K562 (cell line): ENCODE measurements around the gene ACSF3. TPM values are rescaled to one million over a fixed set of nuclear protein-coding genes. Genes with fewer than 3 reads are reported as not detected.

Experiments used
- CCNT2 ChIP-seq: IDR thresholded peaks from 2 replicates; pipeline ENCODE4 v1.6.1; 2011; ENCODE audit warnings: borderline replicate concordance, low read depth, mild to moderate bottlenecking, moderate library complexity, mixed read lengths, low read length; ENCODE audit not compliant: insufficient read length; ENCODE audit errors: extremely low read depth
- CHD4 ChIP-seq: fragments of 200-600 bp; sonication (generic); IDR thresholded peaks from 3 replicates; pipeline ENCODE4 v1.6.1; 2012; ENCODE audit warnings: low read depth, mild to moderate bottlenecking, mixed read lengths, low read length, inconsistent platforms; ENCODE audit not compliant: insufficient read depth, insufficient replicate concordance, poor library complexity, severe bottlenecking
- FOS ChIP-seq: IDR thresholded peaks from 3 replicates; pipeline ENCODE4 v1.6.1; 2011; ENCODE audit not compliant: insufficient read length; ENCODE audit errors: extremely low read depth
- HMGN3 ChIP-seq: IDR thresholded peaks from 2 replicates; pipeline ENCODE4 v1.6.1; 2011; ENCODE audit warnings: borderline replicate concordance, low read depth, mild to moderate bottlenecking, mixed read lengths, low read length; ENCODE audit not compliant: insufficient read length; ENCODE audit errors: extremely low read depth
- PCBP1 ChIP-seq: fragments of 200-400 bp; formaldehyde crosslinking; IDR thresholded peaks from 2 replicates; pipeline ENCODE4 v1.6.1; 2018; ENCODE audit warnings: mild to moderate bottlenecking, low read depth, low read length; ENCODE audit not compliant: poor library complexity, severe bottlenecking
- POLR2G ChIP-seq: fragments of 200-400 bp; formaldehyde crosslinking; IDR thresholded peaks from 2 replicates; pipeline ENCODE4 v1.6.1; 2017; ENCODE audit warnings: low read depth, mild to moderate bottlenecking, antibody characterized with exemption, low read length, moderate library complexity
- SETDB1 ChIP-seq: IDR thresholded peaks from one replicate; pipeline ENCODE4 v1.6.1; 2012; ENCODE audit warnings: low read length, control low read depth, inconsistent platforms
- SMARCE1 ChIP-seq: fragments of 450-650 bp; IDR thresholded peaks from 2 replicates; pipeline ENCODE4 v1.7.1; 2016; ENCODE audit warnings: mild to moderate bottlenecking
- TGIF2 ChIP-seq: sonication (generic); formaldehyde crosslinking; IDR thresholded peaks from 2 replicates; pipeline ENCODE4 v1.8.1; 2022; ENCODE audit warnings: mild to moderate bottlenecking, missing genetic modification reagents, moderate library complexity
- THAP12 ChIP-seq: fragments of 250-450 bp; sonication (Bioruptor Pico); IDR thresholded peaks from 2 replicates; pipeline ENCODE4 v1.9.0; 2021; ENCODE audit warnings: mild to moderate bottlenecking, inconsistent platforms
- USF1 ChIP-seq: sonication (generic); formaldehyde crosslinking; IDR thresholded peaks from 2 replicates; pipeline ENCODE4 v1.9.0; 2022; ENCODE audit warnings: mild to moderate bottlenecking, missing genetic modification reagents
- USF2 ChIP-seq: sonication (generic); formaldehyde crosslinking; IDR thresholded peaks from 2 replicates; pipeline ENCODE4 v1.5.0; 2020; ENCODE audit warnings: missing genetic modification reagents
- polyA plus RNA-seq, 8 experiments: library from polyadenylated mRNA; depleted of rRNA in 4 of 8; stranded (reverse) in 5 of 8; unstranded in 3 of 8; fragments of >200 nt; fragmentation: Nextera tagmentation in 2 of 8; fragmentation: Illumina TruSeq in 1 of 8; extraction: Ambion mirVana in 2 of 8; extraction: Trizol in 1 of 8; gene quantifications; 2 replicates each; pipeline versions ENCODE4 v1.2.1 to v1.2.3, GENCODE V29; 2011 to 2014; ENCODE audit warnings: inconsistent platforms in 1 of 8, missing spikeins in 1 of 8
- total RNA-seq, 7 experiments: library from RNA; depleted of rRNA in 6 of 7; stranded (reverse); fragments of >200 nt in 6 of 7; fragmentation: Illumina TruSeq in 2 of 7; extraction: Trizol in 2 of 7; gene quantifications; 2 replicates each; pipeline versions ENCODE4 v1.2.1 to v1.2.3, GENCODE V29; 2011 to 2021; ENCODE audit warnings: low replicate concordance in 1 of 7
- TF ChIP-seq, protein P1 (sequence below): fragments of 450-650 bp; IDR thresholded peaks from 2 replicates; pipeline ENCODE4 v1.6.1; 2016; ENCODE audit warnings: antibody characterized with exemption
- TF ChIP-seq, protein P2 (sequence below), 2 experiments: IDR thresholded peaks; 2 replicates each; pipeline ENCODE4 v1.6.1; 2011; ENCODE audit warnings: borderline replicate concordance in 1 of 2, control low read depth in 1 of 2, low read depth in 1 of 2, low read length in 1 of 2, mild to moderate bottlenecking in 1 of 2, mixed read lengths in 1 of 2, moderate library complexity in 1 of 2; ENCODE audit not compliant: insufficient read depth in 1 of 2, insufficient read length in 1 of 2, poor library complexity in 1 of 2, severe bottlenecking in 1 of 2; ENCODE audit errors: extremely low read depth in 1 of 2
- TF ChIP-seq, protein P3 (sequence below), 3 experiments: IDR thresholded peaks in 2 of 3; conservative IDR thresholded peaks in 1 of 3; 2 replicates each; pipeline ENCODE4 v1.5.1; 2011 to 2012; ENCODE audit warnings: low read length in 3 of 3, mild to moderate bottlenecking in 3 of 3, control low read depth in 2 of 3, improper control_type of control experiment in 1 of 3, inconsistent platforms in 1 of 3, low read depth in 1 of 3, mixed read lengths in 1 of 3, moderate library complexity in 1 of 3; ENCODE audit not compliant: insufficient read depth in 2 of 3

Gene ACSF3
- total and polyA plus RNA-seq, 9 of the 15 experiments (the other 6 are each of a cell fraction or from before 2014, with no cell fraction given): 0.77 to 32.8 (median 14.7) TPM

DNA sequence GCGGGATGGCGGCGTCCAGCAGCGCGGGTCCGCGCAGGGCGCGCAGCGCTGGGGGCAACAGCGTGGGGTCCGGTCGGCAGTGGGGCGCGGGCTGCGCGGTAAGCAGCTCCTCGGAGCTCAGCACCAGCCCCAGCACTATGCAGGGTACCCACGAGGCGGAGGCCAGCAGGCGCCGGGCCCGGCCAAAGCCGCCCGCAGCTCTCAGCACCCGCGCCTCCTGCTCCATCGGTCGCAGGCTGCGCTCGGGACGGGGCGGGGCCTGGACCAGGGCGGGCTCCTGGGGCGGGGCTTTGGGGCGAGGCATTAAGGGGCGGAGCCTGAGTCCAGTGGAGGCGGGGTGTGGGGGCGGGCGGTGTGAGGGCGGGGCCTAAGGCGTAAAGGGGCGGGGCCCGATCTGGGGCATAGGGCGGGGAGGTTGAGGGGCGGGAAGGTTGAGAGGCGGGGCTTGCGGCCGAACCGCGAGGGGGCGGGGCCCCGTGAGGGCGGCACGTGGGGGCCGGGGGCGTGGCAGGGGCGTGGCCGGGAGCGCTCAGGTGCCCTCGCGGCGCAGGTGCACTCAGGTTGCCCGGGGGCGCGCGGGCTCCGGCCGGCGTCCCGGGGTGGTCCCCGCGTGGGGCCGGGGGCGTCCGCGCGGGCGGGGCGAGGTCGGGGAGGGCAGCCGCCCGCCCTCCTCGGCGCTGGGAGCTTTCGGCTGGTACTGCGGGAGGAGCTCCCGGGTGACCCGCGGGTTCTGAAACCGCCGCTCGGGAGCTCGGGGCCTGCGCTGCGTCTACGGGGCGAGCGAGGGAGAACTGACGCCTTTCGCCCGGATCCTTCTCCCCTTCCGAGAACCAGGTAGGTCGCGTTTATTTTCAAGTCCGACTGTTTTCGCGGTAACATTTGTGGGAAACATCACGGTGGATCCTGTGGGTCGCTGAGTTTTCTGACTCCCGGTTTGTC, 108.1 kb downstream of the ACSF3 start (continued):
- TF ChIP-seq, protein P1, sequence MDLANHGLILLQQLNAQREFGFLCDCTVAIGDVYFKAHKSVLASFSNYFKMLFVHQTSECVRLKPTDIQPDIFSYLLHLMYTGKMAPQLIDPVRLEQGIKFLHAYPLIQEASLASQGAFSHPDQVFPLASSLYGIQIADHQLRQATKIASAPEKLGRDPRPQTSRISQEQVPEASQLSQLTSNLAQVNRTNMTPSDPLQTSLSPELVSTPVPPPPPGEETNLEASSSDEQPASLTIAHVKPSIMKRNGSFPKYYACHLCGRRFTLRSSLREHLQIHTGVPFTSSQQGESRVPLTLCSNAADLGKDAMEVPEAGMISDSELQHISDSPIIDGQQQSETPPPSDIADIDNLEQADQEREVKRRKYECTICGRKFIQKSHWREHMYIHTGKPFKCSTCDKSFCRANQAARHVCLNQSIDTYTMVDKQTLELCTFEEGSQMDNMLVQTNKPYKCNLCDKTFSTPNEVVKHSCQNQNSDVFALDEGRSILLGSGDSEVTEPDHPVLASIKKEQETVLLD: no peak
- peak; percentile 14 for TF ChIP-seq PCBP1
- TF ChIP-seq, protein P2, sequence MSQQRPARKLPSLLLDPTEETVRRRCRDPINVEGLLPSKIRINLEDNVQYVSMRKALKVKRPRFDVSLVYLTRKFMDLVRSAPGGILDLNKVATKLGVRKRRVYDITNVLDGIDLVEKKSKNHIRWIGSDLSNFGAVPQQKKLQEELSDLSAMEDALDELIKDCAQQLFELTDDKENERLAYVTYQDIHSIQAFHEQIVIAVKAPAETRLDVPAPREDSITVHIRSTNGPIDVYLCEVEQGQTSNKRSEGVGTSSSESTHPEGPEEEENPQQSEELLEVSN (IDR thresholded peaks at IDR 0.05; ENCODE audit: borderline replicate concordance in 1 of 2, extremely low read depth in 1 of 2, insufficient read depth in 1 of 2, insufficient read length in 1 of 2, low read depth in 1 of 2, low read length in 1 of 2, poor library complexity in 1 of 2, severe bottlenecking in 1 of 2): peak in 1 of 2 experiments; percentile 50
- TF ChIP-seq FOS: no peak
- peak; percentile 74 for TF ChIP-seq USF2 (CRISPR knock-in tag)
- no peak for TF ChIP-seq SMARCE1
- 0 out of 2 replicates have a peak, but pooled peaks have one; percentile 22 for TF ChIP-seq THAP12 (CRISPR knock-in tag)
- TF ChIP-seq HMGN3: peak; percentile 26
- TF ChIP-seq POLR2G: peak; percentile 40; the same call in 1 of the 2 replicates
- peak; percentile 22 for TF ChIP-seq CCNT2
- TF ChIP-seq, protein P3, sequence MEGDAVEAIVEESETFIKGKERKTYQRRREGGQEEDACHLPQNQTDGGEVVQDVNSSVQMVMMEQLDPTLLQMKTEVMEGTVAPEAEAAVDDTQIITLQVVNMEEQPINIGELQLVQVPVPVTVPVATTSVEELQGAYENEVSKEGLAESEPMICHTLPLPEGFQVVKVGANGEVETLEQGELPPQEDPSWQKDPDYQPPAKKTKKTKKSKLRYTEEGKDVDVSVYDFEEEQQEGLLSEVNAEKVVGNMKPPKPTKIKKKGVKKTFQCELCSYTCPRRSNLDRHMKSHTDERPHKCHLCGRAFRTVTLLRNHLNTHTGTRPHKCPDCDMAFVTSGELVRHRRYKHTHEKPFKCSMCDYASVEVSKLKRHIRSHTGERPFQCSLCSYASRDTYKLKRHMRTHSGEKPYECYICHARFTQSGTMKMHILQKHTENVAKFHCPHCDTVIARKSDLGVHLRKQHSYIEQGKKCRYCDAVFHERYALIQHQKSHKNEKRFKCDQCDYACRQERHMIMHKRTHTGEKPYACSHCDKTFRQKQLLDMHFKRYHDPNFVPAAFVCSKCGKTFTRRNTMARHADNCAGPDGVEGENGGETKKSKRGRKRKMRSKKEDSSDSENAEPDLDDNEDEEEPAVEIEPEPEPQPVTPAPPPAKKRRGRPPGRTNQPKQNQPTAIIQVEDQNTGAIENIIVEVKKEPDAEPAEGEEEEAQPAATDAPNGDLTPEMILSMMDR (IDR thresholded peaks at IDR 0.05 in 2 of 3, conservative IDR thresholded peaks at IDR 0.05 in 1 of 3; ENCODE audit: insufficient read depth in 2 of 3, low read depth in 1 of 3, low read length in 3 of 3): no peak
- peak; percentile 64 for TF ChIP-seq USF1 (CRISPR knock-in tag)
- TF ChIP-seq TGIF2 (CRISPR knock-in tag): no peak
- TF ChIP-seq CHD4: no peak
- TF ChIP-seq SETDB1: no peak
